GM06990 (cell line): Measurements from ENCODE around the gene GATM.

Experiments
- DNase-seq: peaks from one replicate; pipeline ENCODE4 v3.0.0-alpha.2; 2011; ENCODE audit not compliant: insufficient read length; ENCODE audit errors: extremely low read depth
- H3K27me3 ChIP-seq: replicated peaks from 2 replicates; pipeline ENCODE4 v1.6.0; 2011; ENCODE audit warnings: low read length; ENCODE audit not compliant: control insufficient read depth, insufficient read depth
- H3K36me3 ChIP-seq: 2 replicates; pipeline ENCODE4 v1.5.1; 2011; ENCODE audit warnings: low read length; ENCODE audit not compliant: control insufficient read depth, insufficient read depth
- H3K4me3 ChIP-seq: replicated peaks from 2 replicates; pipeline ENCODE4 v1.5.1; 2011; ENCODE audit warnings: low read depth, mild to moderate bottlenecking, control low read depth, low read length
- TF ChIP-seq, protein P1 (sequence below): IDR thresholded peaks from 2 replicates; pipeline ENCODE4 v1.5.1; 2011; ENCODE audit warnings: low read length, control low read depth, mild to moderate bottlenecking, inconsistent platforms; ENCODE audit not compliant: insufficient read depth, poor library complexity, severe bottlenecking

Gene GATM

DNA sequence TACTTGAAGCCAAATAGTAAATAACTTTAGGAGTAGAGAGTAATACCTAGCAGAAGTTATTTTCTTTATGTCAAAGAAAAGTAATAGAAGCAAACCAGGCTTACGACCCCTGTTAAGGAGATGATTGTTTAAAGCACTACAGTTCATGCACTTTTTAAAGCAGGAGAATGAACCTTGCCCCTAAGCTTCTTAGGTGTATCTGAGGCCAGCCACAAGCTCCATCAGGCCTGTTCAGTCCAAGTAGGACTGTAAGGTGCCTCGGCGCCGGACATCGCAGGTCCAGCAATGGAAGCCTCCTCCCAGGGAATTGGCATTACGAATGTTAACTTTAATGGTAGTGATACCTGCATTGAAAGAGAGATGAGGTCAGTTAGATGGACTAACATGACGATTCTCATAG is 16.5 kb downstream of the GATM start:
- H3K4me3 ChIP-seq = no peak overlapping the region
- no peaks in the 10 kb centered on the region for H3K27me3 ChIP-seq
- TF ChIP-seq, protein P1, sequence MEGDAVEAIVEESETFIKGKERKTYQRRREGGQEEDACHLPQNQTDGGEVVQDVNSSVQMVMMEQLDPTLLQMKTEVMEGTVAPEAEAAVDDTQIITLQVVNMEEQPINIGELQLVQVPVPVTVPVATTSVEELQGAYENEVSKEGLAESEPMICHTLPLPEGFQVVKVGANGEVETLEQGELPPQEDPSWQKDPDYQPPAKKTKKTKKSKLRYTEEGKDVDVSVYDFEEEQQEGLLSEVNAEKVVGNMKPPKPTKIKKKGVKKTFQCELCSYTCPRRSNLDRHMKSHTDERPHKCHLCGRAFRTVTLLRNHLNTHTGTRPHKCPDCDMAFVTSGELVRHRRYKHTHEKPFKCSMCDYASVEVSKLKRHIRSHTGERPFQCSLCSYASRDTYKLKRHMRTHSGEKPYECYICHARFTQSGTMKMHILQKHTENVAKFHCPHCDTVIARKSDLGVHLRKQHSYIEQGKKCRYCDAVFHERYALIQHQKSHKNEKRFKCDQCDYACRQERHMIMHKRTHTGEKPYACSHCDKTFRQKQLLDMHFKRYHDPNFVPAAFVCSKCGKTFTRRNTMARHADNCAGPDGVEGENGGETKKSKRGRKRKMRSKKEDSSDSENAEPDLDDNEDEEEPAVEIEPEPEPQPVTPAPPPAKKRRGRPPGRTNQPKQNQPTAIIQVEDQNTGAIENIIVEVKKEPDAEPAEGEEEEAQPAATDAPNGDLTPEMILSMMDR = no peak
- H3K36me3 ChIP-seq = peaks cover 4% of the 10 kb centered on the region
- no peak for DNase-seq

DNA sequence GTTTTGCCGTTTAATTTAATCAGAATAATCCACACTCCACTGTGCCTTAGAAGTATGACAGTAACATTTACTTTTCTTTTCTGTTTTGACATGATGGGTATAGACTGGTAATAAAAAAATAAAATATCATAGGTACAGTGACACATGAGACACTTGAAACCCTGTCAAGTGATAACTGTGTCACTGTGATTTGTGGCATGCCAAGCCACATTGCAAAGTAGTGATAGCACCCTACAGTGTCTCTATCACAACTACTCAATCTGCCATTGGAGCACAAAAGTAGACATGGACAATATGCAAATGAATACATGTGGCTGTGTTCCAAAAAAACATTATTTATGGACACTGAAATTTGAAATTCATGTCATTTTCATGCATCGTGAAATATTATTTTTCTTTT is 22.5 kb downstream of the GATM start:
- Histone ChIP-seq H3K27me3 (no peaks in the 10 kb centered on the region), H3K4me3 (no peak overlapping the region), H3K36me3 (no peaks in the 10 kb centered on the region; the same call in 1 of the 2 replicates)
- no peak for DNase-seq
- TF ChIP-seq, protein P1 = no peak

DNA sequence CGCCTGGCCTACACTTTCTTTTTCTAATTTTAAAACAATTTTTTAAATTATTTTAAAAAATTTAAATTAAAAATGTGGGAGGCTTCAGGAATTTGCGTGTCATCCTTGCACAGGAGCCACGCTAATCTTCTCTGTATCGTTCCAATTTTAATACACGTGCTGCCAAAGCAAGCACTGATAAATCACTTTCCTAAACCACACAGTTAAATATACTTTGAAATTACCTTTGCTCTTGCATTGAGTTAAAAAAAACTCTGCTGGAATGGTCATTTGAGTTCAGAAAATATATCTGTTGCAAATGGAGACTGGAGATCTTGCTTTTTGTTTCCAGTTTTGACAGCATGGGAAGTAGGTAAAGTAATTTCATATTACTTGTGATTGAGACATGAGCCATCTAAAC is 23.6 kb downstream of the GATM start:
- Histone ChIP-seq H3K4me3 (no peak overlapping the region), H3K27me3 (no peaks in the 10 kb centered on the region), H3K36me3 (no peaks in the 10 kb centered on the region)
- TF ChIP-seq, protein P1 = no peak
- no peak for DNase-seq

DNA sequence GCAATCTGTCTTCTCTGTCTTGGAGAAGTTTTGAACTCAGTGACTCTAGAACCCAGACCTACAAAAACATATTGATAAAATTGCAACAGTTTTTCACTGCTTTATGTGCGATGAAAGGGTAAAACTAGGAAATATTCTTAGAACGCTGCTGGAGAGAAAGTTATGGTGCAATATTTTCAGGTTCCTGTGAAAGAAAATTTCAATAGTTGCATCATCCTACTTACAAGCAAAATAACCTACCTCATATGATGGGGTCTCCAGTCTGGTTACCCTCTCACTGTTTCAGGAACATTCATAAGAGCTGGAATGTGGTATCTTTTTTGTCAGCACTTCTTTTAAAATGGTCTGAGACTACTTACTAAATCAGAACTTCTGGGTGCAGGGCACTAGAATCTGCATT is 27.1 kb downstream of the GATM start:
- no peak for DNase-seq
- no peaks in the 10 kb centered on the region for H3K27me3 ChIP-seq
- TF ChIP-seq, protein P1 = no peak
- H3K36me3 ChIP-seq = no peaks in the 10 kb centered on the region
- no peak overlapping the region for H3K4me3 ChIP-seq

DNA sequence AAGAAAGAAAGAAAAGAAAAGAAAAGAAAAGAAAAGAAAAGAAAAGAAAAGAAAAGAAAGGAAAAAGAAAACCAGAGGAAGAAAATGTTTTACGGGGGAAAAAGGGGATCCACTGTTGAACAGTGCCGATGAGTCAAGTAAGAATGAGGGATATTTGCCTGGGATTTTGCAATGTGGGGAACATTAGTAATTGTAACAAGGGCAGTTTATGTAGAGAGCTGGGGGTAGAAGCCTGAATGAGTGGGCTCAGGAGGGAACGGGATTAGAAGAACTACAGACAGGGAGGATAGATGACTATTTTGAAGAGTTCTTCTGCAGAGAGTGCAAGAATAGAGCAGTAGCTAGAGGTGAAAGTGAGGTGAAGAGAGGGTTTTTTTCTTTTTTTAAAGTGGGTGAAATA is 28.7 kb downstream of the GATM start:
- no peak overlapping the region for H3K4me3 ChIP-seq
- TF ChIP-seq, protein P1 = no peak
- DNase-seq = no peak
- H3K27me3 ChIP-seq = no peaks in the 10 kb centered on the region
- no peaks in the 10 kb centered on the region for H3K36me3 ChIP-seq

DNA sequence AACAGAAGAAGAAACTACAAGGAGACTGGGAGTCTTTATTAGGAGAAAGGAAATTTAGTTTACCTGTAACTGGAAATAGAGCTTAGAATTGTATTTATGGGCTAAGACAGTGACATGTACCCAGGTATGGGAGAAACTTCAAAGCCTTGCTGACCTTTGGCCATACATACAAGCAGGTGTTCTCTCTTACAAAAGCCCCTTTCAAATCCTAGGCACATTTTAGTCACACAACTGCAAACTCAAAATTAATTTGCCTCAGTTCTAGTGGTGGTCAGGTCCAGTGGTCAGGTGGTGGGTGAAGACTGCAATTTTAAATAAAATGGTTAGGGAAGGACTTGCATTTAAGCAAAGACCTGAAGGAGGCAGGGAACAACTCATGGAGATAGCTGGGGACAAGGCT is 30.4 kb downstream of the GATM start:
- no peak for DNase-seq
- Histone ChIP-seq H3K4me3 (no peak overlapping the region), H3K27me3 (no peaks in the 10 kb centered on the region), H3K36me3 (no peaks in the 10 kb centered on the region)
- TF ChIP-seq, protein P1 = no peak
